A549 (cell line): ENCODE results near the gene POLDIP3. TPM values are rescaled to one million over a fixed set of nuclear protein-coding genes. Genes with fewer than 3 reads are reported as not detected.

Experiments
- ATAC-seq, 2 experiments: fragments of 200-7000 bp in 1 of 2; fragments of >200 bp in 1 of 2; cut with Nextera tagmentation in 1 of 2; cut with Tn5 transposase in 1 of 2; 3 replicates each; pipeline versions ENCODE4 v1.8.0 to v1.9.1; 2018 to 2020; ENCODE audit warnings: mild to moderate bottlenecking in 1 of 2, moderate library complexity in 1 of 2
- CTCF ChIA-PET: fragments of 300-600 bp; sonication (Branson Sonifier 250); formaldehyde crosslinking; extraction: SDS; loops from one replicate; lab custom pipeline; 2021; ENCODE audit warnings: antibody characterized with exemption, inconsistent platforms; lab: Yijun Ruan, JAX
- POLR2A ChIA-PET: fragments of 350-600 bp; formaldehyde crosslinking; extraction: SDS; loops from one replicate; lab custom pipeline; 2021; ENCODE audit warnings: antibody characterized with exemption, inconsistent platforms; lab: Yijun Ruan, JAX
- DNase-seq, 2 experiments: peaks; one replicate each; pipeline versions ENCODE4 v3.0.0 to v3.0.0-alpha.2; 2011 to 2016; ENCODE audit warnings: low read depth in 1 of 2, low spot score in 1 of 2
- FAIRE-seq: peaks from 2 replicates; lab custom pipeline; 2011; peaks lifted over from hg19 to GRCh38; lab: Jason Lieb, UNC
- H3K27ac ChIP-seq, 2 experiments: fragments of >200 bp; sonication (Bioruptor Twin); formaldehyde crosslinking; 3 replicates each; pipeline ENCODE4 v1.5.1; 2016 to 2017
- H3K4me1 ChIP-seq: fragments of >200 bp; sonication (Bioruptor Twin); formaldehyde crosslinking; 3 replicates; pipeline ENCODE4 v1.6.1; 2016
- H3K4me2 ChIP-seq: fragments of >200 bp; sonication (Bioruptor Twin); formaldehyde crosslinking; 3 replicates; pipeline ENCODE4 v1.6.1; 2016
- H3K4me3 ChIP-seq: fragments of >200 bp; sonication (Bioruptor Twin); formaldehyde crosslinking; 3 replicates; pipeline ENCODE4 v1.5.1; 2016
- H3K9me3 ChIP-seq: fragments of >200 bp; sonication (Bioruptor Twin); formaldehyde crosslinking; 3 replicates; pipeline ENCODE4 v1.6.1; 2016
- CBX2 ChIP-seq: fragments of 200-600 bp; sonication (generic); IDR thresholded peaks from 2 replicates; pipeline ENCODE4 v1.6.1; 2016; ENCODE audit warnings: low read depth, mild to moderate bottlenecking, borderline replicate concordance
- CBX8 ChIP-seq: fragments of 200-600 bp; sonication (generic); IDR thresholded peaks from 2 replicates; pipeline ENCODE4 v1.6.1; 2016
- EHF ChIP-seq: fragments of 250-450 bp; sonication (Bioruptor Pico); IDR thresholded peaks from 2 replicates; pipeline ENCODE4 v1.5.0; 2020; ENCODE audit warnings: mild to moderate bottlenecking
- ELK1 ChIP-seq: fragments of 150-350 bp; IDR thresholded peaks from 2 replicates; pipeline ENCODE4 v1.6.1; 2014; ENCODE audit warnings: low read depth, mild to moderate bottlenecking, low read length
- EP300 ChIP-seq, 2 experiments: fragments of >200 bp; sonication (Bioruptor Twin); formaldehyde crosslinking; IDR thresholded peaks; 2 replicates in 1 of 2; 3 replicates in 1 of 2; pipeline ENCODE4 v1.6.1; 2016 to 2017
- ESRRA ChIP-seq: fragments of 150-350 bp; IDR thresholded peaks from 2 replicates; pipeline ENCODE4 v1.6.1; 2014; ENCODE audit warnings: mild to moderate bottlenecking, low read length, borderline replicate concordance
- FOSL2 ChIP-seq, 2 experiments: fragments of 450-650 bp in 1 of 2; fragments of >200 bp in 1 of 2; sonication (Bioruptor Twin) in 1 of 2; formaldehyde crosslinking; IDR thresholded peaks; 2 replicates each; pipeline versions ENCODE4 v1.5.0 to v1.6.1; 2016 to 2020; ENCODE audit warnings: mild to moderate bottlenecking in 1 of 2, moderate library complexity in 1 of 2
- HDAC2 ChIP-seq: fragments of 200-600 bp; sonication (generic); IDR thresholded peaks from 2 replicates; pipeline ENCODE4 v1.6.1; 2016
- HES2 ChIP-seq: fragments of >200 bp; sonication (Bioruptor Twin); formaldehyde crosslinking; IDR thresholded peaks from 2 replicates; pipeline ENCODE4 v1.6.1; 2016
- HOXB5 ChIP-seq: fragments of 250-450 bp; sonication (Bioruptor Pico); IDR thresholded peaks from 2 replicates; pipeline ENCODE4 v1.5.0; 2020; ENCODE audit warnings: mild to moderate bottlenecking, moderate library complexity
- JUN ChIP-seq, 2 experiments: fragments of >200 bp; sonication (Bioruptor Twin); formaldehyde crosslinking; IDR thresholded peaks; 2 replicates in 1 of 2; 3 replicates in 1 of 2; pipeline ENCODE4 v1.6.1; 2016 to 2017
- JUNB ChIP-seq: fragments of >200 bp; sonication (Bioruptor Twin); formaldehyde crosslinking; IDR thresholded peaks from 2 replicates; pipeline ENCODE4 v1.6.1; 2016
- KDM5A ChIP-seq: fragments of 200-600 bp; sonication (generic); IDR thresholded peaks from 2 replicates; pipeline ENCODE4 v1.6.1; 2016; ENCODE audit warnings: antibody characterized with exemption, mild to moderate bottlenecking
- MAX ChIP-seq: IDR thresholded peaks from 2 replicates; pipeline ENCODE4 v1.6.1; 2012
- NFE2L2 ChIP-seq: fragments of 150-350 bp; conservative IDR thresholded peaks from 2 replicates; pipeline ENCODE4 v1.6.1; 2014; ENCODE audit warnings: low read length
- NPAS2 ChIP-seq: fragments of 250-450 bp; sonication (Bioruptor Pico); IDR thresholded peaks from 2 replicates; pipeline ENCODE4 v1.8.0; 2022; ENCODE audit warnings: mild to moderate bottlenecking, moderate library complexity, borderline replicate concordance
- PBX3 ChIP-seq: IDR thresholded peaks from 2 replicates; pipeline ENCODE4 v1.6.1; 2012
- PHF8 ChIP-seq: fragments of 200-600 bp; sonication (generic); IDR thresholded peaks from 2 replicates; pipeline ENCODE4 v1.6.1; 2016; ENCODE audit warnings: low read depth, mild to moderate bottlenecking, antibody characterized with exemption, moderate library complexity, borderline replicate concordance
- POLR2A ChIP-seq: IDR thresholded peaks from 2 replicates; pipeline ENCODE4 v1.6.1; 2012; ENCODE audit warnings: mild to moderate bottlenecking, low read length
- POLR2AphosphoS2 ChIP-seq: conservative IDR thresholded peaks from 2 replicates; pipeline ENCODE4 v1.6.1; 2012; ENCODE audit warnings: low read length, improper control_type of control experiment, inconsistent platforms
- SREBF2 ChIP-seq: fragments of 450-650 bp; IDR thresholded peaks from 2 replicates; pipeline ENCODE4 v1.6.1; 2014; ENCODE audit warnings: mild to moderate bottlenecking, moderate library complexity
- TP53 ChIP-seq: fragments of 250-450 bp; sonication (Bioruptor Pico); IDR thresholded peaks from 2 replicates; pipeline ENCODE4 v1.5.0; 2021; ENCODE audit warnings: mild to moderate bottlenecking, moderate library complexity
- USF2 ChIP-seq: fragments of 450-650 bp; IDR thresholded peaks from 2 replicates; pipeline ENCODE4 v1.6.1; 2014; ENCODE audit warnings: antibody characterized with exemption
- ZNF302 ChIP-seq: fragments of 250-450 bp; sonication (Bioruptor Pico); IDR thresholded peaks from 2 replicates; pipeline ENCODE4 v1.9.0; 2021; ENCODE audit warnings: inconsistent platforms, mild to moderate bottlenecking, moderate library complexity
- WGBS: methylation state at CpG from one replicate; pipeline ENCODE4 v1.1.6; 2017; ENCODE audit errors: missing lambda C conversion rate; 5-methylcytosine and 5-hydroxymethylcytosine counted together
- polyA plus RNA-seq, 4 experiments: library from polyadenylated mRNA; depleted of rRNA in 3 of 4; stranded (reverse); fragments of >200 nt; fragmentation: RNase III in 1 of 4; extraction: RNeasy Plus Mini Kit Qiagen cat#74134 plus additional on column Dnase treatment in 1 of 4; gene quantifications; 2 replicates in 3 of 4; 3 replicates in 1 of 4; pipeline ENCODE4 v1.2.3, GENCODE V29; 2011 to 2017

The POLDIP3 gene
- polyA plus RNA-seq, 2 of the 4 experiments (the other 2 are of a cell fraction) = 31.5 to 31.8 TPM

GRCh38 chr22:42585096-42585495 lies 29.6 kb downstream of the POLDIP3 start:
- Histone ChIP-seq H3K27ac (no peak overlapping the region), H3K4me2 (no peak overlapping the region), H3K9me3 (no peaks in the 10 kb centered on the region), H3K4me1 (no peaks in the 10 kb centered on the region), H3K4me3 (no peak overlapping the region)
- ChIA-PET CTCF (interaction anchor here (0.6 to 1.2 kb wide), 3 partner anchors 8 to 24 kb away, joined by 3 read pairs; no protein-coding TSS in a partner anchor), POLR2A (no interaction called here)
- WGBS = 92% methylated on average over 4 of the region's 8 CpGs
- ATAC-seq = no peak
- no peak for FAIRE-seq
- DNase-seq = no peak
- TF ChIP-seq ESRRA (no peak), USF2 (no peak)

GRCh38 chr22:42584364-42584940 lies 30.2 kb downstream of the POLDIP3 start:
- ATAC-seq (no peak), FAIRE-seq (no peak), DNase-seq (no peak)
- no peaks in the 10 kb centered on the region for H3K9me3 ChIP-seq
- ChIA-PET POLR2A (no interaction called here), CTCF (interaction anchor here (1.2 kb wide), 1 partner anchor 9 kb away, joined by 3 read pairs; no protein-coding TSS in a partner anchor)
- WGBS = 91% methylated on average over 2 of the region's 4 CpGs
- H3K4me2 ChIP-seq = no peak overlapping the region
- no peaks in the 10 kb centered on the region for H3K4me1 ChIP-seq
- no peak overlapping the region for H3K4me3 ChIP-seq
- no peak overlapping the region for H3K27ac ChIP-seq
- TF ChIP-seq JUNB (no peak), FOSL2 (IDR thresholded peaks at IDR 0.05) (no peak), FOSL2 (CRISPR knock-in tag; IDR thresholded peaks at IDR 0.05) (no peak), HOXB5 (no peak), ZNF302 (CRISPR knock-in tag) (no peak), ELK1 (no peak), POLR2AphosphoS2 (no peak), HES2 (no peak)

GRCh38 chr22:42582987-42583386 lies 31.7 kb downstream of the POLDIP3 start:
- FAIRE-seq (no peak), ATAC-seq (no peak), DNase-seq (no peak)
- 100% methylated on average over 1 of the region's 1 CpG for WGBS
- TF ChIP-seq SREBF2 = no peak
- no peak for TF ChIP-seq EP300 (IDR thresholded peaks at IDR 0.05)
- no peak for TF ChIP-seq NFE2L2
- Histone ChIP-seq H3K4me2 (no peak overlapping the region), H3K4me3 (no peak overlapping the region), H3K9me3 (no peaks in the 10 kb centered on the region), H3K4me1 (no peaks in the 10 kb centered on the region), H3K27ac (no peak overlapping the region)
- ChIA-PET CTCF (interaction anchor here (0.6 kb wide), 1 partner anchor 21 kb away, joined by 3 read pairs; no protein-coding TSS in a partner anchor), POLR2A (interaction anchor here (0.6 kb wide), 1 partner anchor 51 kb away, joined by 4 read pairs; no protein-coding TSS in a partner anchor)

- ATAC-seq (peak; percentile 78 to 91), FAIRE-seq (no peak), DNase-seq (peak; percentile 51 to 64)
- ChIA-PET POLR2A (interaction anchor here (0.9 kb wide), 1 partner anchor 8 kb away, joined by 5 read pairs; no protein-coding TSS in a partner anchor), CTCF (interaction anchor here (0.9 kb wide), 1 partner anchor 452 kb away, joined by 3 read pairs; no protein-coding TSS in a partner anchor)
- 48% methylated on average over 6 of the region's 64 CpGs for WGBS
- peak; percentile 76 for TF ChIP-seq KDM5A
- no peak for TF ChIP-seq PBX3
- TF ChIP-seq TP53 (CRISPR knock-in tag) = no peak
- no peak for TF ChIP-seq CBX8
- peak; percentile 37; the same call in 1 of the 2 replicates for TF ChIP-seq PHF8
- TF ChIP-seq POLR2A = peak; percentile 61
- peak; percentile 57; the same call in 1 of the 2 replicates for TF ChIP-seq MAX
- no peak for TF ChIP-seq HES2
- no peak for TF ChIP-seq EHF (CRISPR knock-in tag)
- peak in 1 of 2 experiments; percentile 54; a peak in 1 of 5 replicates for TF ChIP-seq JUN (IDR thresholded peaks at IDR 0.05)
- no peak for TF ChIP-seq NPAS2 (CRISPR knock-in tag)
- TF ChIP-seq CBX2 = no peak
- TF ChIP-seq HDAC2 = no peak
- Histone ChIP-seq H3K4me3 (peak overlapping the region; percentile 73), H3K9me3 (no peaks in the 10 kb centered on the region), H3K27ac (peak overlapping the region; percentile 81 to 97), H3K4me2 (peak overlapping the region; percentile 54), H3K4me1 (no peaks in the 10 kb centered on the region)
Measured at GRCh38 chr22:42581762-42582716, 32.6 kb downstream of the POLDIP3 start.
